ENCODE data around the gene PLA2G2C.

- TF ChIP-seq POLR2A (IDR thresholded peaks at IDR 0.05), result no peak
- TF ChIP-seq CTCF (IDR thresholded peaks at IDR 0.05), result no peak
These were observed 61.8 kb downstream of the PLA2G2C start for GRCh38 chr1:20124456-20125057.
